ENCODE data around the gene STK11IP.

The STK11IP gene, protein sequence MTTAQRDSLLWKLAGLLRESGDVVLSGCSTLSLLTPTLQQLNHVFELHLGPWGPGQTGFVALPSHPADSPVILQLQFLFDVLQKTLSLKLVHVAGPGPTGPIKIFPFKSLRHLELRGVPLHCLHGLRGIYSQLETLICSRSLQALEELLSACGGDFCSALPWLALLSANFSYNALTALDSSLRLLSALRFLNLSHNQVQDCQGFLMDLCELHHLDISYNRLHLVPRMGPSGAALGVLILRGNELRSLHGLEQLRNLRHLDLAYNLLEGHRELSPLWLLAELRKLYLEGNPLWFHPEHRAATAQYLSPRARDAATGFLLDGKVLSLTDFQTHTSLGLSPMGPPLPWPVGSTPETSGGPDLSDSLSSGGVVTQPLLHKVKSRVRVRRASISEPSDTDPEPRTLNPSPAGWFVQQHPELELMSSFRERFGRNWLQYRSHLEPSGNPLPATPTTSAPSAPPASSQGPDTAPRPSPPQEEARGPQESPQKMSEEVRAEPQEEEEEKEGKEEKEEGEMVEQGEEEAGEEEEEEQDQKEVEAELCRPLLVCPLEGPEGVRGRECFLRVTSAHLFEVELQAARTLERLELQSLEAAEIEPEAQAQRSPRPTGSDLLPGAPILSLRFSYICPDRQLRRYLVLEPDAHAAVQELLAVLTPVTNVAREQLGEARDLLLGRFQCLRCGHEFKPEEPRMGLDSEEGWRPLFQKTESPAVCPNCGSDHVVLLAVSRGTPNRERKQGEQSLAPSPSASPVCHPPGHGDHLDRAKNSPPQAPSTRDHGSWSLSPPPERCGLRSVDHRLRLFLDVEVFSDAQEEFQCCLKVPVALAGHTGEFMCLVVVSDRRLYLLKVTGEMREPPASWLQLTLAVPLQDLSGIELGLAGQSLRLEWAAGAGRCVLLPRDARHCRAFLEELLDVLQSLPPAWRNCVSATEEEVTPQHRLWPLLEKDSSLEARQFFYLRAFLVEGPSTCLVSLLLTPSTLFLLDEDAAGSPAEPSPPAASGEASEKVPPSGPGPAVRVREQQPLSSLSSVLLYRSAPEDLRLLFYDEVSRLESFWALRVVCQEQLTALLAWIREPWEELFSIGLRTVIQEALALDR

DNA sequence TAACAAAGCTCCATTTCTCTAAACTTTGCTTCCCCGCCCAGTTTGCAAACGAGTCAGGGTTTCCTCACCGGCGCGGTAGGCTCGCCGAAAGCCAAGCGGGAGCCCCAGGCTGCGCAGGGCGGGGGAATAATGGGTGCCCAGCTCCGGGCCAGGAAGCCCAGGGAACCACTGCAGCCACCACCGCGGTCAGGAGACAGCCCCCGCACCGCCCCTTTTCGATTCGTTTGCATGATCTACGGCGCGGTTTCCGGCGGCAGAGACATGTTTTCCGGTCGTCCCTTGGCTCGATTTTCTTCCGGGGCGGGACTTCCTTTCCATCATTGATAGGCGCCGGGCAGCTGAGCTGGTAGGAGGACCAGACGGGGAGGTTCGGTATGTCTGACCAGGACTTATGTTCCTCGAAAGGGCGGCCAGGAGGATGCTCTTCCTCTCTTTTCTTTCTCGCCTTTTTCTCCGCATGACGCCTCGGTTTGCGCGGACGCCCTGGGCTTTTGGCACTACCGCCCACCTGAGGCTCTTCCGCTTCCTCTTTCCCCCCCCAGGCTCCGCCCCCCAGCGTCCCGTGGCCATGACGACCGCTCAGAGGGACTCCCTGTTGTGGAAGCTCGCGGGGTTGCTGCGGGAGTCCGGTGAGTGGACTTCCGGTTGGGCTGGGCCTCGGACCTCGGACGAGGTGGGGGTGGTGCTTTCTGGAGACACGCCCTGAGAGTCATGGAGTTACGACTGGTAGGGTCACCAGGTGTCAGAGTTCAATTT is at the start of gene STK11IP:
Gene STK11IP, plus strand, starts transcription at position 306 of the 756 bp plus-strand sequence. Its CDS starts 263 bp downstream, at position 569.
- peak; percentile 84 for DNase-seq

DNA sequence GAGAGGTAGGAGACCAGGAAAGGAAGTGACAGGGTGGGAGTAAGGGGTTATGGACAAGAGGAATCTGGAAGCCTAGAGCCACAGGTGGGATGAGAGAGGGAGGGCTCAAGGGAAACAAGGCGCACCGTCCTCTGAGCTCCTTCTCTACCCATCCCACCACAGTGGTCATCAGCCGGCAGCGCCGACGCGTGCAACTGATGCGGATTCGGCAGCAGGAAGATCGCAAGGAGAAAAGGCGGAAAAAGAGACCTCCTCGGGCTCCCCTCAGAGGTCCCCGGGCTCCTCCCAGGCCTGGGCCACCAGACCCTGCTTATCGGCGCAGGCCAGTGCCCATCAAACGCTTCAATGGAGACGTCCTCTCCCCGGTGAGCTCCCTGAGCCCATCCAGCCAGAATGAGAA is 48.7 kb upstream of the STK11IP start:
- no peak for DNase-seq

DNA sequence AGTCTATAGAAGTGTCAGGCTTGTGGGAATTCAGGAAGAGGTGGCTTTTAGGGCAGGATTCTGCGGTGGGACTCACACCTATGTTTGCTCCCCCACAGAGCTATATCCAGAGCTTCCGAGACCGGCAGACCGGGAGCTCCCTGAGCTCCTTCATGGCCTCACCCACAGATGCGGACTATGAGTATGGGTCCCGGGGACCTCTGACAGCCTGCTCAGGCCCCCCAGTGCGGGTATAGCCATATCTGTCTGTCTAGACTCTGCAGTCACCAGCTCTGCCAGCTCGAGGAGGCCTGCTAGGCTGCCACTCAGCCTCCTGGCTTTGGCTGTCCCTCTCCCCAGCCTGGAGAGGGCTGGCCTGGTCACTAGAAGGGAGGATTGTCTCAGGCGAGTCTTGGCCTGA is 48.0 kb upstream of the STK11IP start:
- DNase-seq: no peak

DNA sequence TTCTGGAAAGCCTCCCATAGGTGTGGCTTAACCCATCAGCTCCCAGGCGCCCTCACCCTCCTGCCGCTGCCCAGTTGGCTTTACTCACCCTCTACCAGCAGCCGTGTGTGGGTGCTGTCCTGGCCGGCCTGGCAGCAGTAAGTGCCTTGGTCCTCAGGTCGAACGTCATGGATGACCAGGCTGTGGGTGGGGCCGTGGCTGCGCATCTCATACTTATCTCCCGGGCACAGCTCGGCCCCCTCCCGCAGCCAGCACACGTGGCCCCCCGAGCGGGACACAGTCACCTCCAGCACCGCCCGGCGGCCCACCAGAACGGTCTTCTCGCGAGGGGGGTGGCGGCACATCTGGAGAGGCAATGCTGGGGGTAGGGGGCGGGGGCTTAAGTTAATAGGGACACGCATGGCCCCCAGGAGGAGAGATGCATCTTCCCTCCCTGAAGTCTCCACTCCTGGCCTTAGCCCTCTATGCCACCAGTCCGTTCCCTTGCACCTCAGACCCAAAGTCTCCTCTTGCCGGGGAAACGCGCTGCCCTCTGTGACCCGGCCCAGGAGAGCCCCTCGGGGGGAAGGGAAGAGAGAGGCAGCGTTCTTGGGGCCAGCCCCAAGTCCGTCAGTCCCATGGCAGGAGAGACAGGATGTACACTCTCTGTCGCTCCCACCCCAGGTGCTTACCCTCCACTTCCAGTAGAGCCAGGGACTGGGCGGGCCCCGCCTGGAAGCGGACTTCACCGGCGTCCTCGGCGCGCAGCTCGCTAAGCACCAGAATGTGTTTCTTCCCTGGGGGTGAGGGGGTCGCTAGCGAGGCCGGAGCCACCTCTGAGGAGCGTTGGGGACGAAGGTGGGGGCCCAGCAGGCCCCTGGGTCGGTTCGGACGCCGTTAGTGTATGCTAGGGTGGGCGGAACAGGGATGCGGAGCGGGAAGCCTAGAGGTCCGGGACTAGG is 45.9 kb upstream of the STK11IP start:
- no peak for DNase-seq

DNA sequence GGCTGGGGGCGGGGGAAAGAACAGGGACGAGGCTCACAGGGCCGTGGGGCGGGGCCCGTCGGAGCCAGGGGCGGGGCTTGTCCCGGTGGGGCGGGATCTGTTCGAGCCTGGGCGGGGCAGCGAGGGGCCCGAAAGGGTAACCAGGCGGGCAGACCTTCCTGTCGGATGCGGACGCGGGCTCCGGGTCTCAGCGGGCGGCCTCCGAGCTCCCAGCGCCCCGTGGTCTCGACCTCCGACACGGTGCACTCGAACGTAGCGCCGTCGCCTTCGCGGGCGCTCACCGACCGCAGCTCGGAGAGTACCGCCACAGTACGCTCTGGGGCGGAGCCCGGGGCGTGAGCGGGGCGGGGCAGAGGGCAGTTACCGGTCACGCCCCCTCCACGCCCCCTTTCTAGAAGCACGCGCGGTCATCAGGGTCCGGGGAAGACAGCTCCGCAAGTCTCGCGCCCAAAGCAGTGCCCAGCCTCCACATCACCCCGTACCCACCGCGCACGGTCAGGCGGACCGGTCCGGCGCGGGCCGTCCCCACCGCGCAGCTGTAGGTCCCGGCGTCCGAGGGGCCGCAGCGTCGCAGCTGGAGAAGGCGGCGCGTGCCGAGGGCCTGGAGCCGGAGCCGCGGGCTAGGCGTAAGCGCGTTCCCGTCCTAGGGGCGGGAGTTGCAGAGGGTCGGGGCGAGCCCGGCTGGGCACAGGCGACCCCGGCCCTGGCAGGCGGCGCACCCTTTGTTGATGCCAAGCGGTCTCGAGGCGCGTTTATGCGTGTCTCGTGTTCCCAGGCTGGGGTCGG is 45.1 kb upstream of the STK11IP start:
- DNase-seq: peak; percentile 85

DNA sequence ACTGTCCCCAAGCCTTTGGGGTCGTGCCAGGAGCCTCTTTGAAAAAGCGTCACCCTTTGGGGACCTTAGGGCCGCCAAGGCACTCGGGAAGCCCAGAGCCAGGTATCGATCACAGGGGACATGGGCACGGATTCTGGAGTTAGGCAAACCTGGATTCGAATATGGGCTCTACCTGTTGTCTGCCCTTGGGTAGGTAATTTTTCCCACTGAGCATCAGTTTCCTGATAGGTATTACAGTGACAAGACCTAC is 44.6 kb upstream of the STK11IP start:
- DNase-seq: no peak

DNA sequence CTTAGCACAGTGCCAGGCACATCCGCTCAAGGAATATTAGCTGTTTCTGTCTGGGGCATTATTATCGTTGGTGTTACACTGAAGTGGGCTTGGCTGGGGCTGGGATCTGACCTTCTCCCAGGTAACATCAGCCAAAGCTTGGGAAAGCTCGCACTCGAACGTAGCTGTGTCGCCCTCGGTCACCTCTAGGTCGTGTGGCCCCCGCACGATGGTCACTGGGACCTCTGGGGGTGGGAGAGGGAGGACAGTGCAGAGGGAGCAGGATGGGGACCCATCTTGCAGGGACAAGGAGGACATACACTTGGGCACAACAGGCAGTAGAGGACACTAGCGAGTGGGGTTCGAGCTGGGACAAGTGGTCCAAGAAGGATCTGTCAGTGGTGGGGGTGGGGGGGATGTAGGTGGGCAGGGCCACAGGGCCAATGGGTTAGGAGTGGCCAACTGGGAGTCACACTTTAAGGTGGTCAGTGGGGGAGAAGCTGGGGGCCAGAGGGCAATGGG is 44.1 kb upstream of the STK11IP start:
- DNase-seq: no peak

DNA sequence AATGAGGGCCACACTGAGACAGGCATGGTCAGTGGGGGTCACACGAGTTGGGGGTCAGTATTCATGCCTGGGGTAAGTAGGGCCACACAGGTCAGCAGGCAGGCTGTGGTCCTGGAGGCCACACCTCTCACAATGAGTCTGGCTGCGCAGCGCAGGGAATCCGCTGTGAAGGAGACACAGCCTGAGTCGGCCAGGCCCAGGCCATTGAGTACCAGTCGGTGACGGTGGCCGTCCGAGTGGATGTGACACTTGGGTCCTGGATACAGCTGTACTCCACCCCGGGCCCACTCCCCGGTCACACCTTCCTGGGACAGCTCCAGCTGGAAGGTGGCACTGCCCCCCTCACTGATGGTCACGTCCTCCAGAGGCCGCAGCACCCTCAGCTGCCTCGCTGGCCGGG is 43.3 kb upstream of the STK11IP start:
- DNase-seq: no peak

DNA sequence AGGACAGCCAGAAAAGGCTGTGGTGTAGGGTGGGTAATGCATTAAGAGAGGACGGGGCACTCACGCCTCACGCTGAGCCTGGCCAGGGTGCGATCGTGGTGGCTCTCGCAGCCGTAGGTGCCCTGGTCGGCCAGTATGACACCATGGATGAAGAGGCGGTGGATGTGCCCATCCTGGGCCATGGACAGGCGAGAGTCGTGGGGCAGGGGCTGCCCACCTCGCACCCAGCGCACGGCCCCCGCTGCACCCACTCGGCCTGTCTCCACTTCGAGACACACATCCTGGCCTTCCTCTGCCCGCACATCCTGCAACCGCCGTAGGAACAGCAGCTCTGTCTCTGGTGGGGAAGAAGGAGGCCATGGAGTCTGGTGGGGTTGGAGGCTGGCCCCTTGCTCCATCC is 41.7 kb upstream of the STK11IP start:
- no peak for DNase-seq

DNA sequence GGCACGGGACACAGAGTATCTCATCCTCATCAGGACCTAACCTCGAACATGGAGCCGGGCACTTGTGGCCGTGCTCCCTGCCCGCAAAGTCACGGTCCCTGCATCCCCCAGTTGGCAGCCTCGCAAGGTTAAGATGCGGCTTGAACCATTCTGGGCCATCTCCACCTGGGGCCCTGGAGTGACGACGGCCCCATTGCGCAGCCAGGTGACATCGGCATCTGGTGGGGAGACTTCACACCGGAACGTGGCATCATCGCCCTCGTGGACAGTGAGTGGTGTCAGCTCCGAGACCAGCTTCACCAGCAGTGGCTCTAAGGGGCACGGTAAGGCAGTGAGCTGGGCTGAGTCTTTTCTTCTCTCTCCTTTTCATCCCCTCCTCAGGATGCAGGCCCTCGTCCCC is 41.2 kb upstream of the STK11IP start:
- no peak for DNase-seq

DNA sequence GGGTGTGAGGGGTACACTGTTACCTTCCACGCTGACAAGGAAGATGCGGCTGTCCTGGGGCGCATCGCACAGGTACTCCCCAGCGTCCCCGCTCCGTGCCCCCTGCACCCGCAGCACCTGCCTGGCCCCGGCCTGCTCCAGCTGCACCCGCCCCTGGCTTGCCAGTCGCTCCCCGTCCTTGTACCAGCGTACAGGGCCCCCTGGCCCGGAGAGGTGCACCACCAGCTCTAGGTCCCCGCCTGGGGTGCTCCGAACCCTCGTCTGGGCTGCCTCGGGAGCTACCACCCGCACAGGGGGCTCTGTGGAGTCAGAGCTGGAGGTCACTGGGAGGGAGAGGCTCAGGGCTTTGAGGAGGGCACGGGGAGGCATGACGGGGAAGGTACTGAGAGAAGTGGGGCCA is 40.3 kb upstream of the STK11IP start:
- DNase-seq: no peak

DNA sequence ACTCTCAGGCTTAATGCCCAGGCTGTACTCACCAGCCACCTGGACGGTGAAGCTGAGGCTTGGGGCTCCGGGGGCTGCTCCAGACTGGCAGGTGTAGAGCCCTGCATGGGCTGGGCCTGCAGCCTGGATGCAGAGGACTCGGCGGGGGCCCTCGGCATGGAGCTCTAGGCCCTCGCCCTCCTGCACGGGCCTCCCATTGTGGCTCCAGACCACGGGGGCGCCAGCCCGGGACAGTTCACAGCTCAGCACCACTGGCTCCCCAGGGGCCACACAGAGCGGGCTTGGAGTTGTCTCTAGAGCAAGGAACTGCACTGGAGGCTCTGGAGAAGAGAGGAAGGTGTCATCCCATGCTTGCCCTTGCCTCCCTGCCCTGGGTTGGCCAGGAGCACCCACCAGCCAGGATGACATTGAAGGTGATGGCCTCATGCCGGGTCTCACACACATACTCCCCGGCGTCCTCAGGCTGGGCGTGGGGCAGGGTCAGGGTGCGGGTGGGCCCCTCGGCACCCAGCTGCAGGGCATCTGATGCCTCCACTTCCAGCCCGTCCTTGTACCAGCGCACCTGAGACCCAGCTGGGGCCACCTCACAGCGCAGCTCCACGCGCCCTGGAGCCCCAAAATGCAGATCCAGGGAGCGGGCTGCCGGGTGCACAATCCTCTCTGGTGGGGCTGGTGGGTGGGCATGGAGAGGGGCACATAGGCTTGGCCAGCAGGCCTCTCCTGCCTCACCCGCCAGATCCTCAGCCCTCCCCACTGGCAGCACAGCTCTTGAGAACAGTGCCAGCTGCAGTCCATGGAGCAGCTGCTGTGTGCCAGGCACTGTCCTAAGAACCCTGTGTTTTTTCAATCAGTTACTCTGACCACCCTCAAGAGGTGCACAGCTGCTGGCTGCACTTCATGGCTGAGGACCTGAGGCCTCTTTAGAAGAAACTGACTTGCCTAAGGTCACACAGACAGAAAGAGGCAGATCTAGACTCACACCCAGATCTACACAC is 39.6 kb upstream of the STK11IP start:
- no peak for DNase-seq

DNA sequence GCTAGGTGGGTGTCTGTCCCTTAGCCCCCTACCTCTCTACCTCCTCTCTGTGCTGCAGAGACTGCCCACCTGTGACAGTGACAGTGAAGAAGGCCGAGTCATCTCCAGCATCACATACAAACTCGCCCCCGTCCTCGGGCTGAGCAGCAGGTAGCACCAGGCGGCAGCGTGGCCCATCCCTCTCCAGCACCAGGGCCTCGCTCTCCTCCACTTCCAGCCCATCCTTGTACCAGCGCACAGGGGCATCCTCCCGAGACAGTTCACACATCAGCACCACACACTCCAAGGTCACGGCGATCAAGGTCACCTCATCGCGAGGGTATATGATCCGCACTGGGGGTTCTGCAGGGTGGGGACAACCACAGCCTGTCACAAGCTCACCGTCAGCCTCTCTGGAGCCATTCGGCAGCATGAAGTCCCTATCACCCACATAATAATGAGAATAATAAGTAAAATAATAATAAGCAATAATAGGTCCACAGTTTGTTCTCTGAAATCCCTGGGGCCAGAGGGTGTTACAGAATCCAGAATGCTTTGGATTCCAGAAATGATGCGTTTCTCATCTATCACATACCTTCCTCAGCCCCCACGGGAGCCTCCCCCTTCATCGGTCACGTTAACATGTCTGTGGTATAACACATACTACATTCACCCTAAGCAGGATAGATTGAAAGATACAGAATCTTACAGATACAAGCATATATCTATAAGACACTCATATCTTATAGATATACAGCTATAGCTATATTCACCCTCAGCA is 38.3 kb upstream of the STK11IP start:
- no peak for DNase-seq

DNA sequence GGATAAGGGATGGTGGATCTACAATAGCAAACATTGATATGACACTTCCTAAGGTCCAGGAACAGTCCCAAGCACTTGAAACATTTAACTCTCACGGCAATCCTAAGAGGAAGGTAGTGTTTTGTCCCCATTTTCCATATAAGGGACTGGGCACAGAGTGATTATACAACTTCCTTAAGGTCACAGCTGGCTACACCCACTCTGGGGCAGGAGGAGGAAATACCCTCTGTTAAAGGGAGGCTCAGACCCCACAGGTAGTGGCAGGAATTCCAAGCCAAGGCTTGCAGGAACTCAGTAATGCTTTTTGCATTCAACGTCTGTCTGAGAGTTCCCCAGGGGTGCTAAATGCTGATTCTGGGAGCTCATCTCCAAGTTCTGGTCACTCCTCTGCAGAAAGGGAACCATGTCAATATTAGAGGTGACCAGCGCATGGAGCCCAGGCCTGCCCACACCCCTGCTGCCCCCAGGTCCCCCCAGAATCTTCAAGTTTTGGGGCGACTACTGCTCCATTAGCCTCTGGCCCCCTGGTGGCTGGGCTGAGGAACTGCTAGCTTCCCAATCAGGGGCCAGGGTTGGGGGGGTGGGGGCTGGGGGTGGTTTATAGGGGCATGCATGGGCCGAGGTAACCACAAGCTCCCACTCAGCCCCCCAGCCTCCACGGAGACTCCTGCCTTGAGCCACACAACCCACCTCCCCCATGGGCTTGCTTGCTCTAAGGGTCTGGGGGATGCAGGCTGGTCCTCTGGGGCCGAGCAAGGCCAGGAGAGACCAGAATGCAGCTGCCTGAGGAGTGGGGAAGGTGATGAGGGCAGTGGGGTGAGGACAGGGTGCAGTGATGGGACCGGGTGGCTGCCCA is 37.4 kb upstream of the STK11IP start:
- DNase-seq: peak; percentile 43

DNA sequence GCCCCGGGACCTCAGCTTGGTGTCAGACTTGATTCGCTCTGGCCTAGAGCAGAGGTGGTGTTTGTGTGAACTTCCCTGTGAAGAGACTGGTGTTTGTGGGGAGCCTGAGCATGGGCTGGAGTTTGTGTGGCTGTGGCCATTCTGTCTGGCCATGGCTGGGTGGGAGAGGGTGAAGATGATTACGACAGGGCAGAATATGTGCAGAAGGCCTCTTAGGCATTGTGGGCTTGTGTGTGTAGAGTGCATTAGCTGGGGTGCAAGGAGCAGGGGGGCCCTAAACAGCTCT is 36.8 kb upstream of the STK11IP start:
- no peak for DNase-seq

DNA sequence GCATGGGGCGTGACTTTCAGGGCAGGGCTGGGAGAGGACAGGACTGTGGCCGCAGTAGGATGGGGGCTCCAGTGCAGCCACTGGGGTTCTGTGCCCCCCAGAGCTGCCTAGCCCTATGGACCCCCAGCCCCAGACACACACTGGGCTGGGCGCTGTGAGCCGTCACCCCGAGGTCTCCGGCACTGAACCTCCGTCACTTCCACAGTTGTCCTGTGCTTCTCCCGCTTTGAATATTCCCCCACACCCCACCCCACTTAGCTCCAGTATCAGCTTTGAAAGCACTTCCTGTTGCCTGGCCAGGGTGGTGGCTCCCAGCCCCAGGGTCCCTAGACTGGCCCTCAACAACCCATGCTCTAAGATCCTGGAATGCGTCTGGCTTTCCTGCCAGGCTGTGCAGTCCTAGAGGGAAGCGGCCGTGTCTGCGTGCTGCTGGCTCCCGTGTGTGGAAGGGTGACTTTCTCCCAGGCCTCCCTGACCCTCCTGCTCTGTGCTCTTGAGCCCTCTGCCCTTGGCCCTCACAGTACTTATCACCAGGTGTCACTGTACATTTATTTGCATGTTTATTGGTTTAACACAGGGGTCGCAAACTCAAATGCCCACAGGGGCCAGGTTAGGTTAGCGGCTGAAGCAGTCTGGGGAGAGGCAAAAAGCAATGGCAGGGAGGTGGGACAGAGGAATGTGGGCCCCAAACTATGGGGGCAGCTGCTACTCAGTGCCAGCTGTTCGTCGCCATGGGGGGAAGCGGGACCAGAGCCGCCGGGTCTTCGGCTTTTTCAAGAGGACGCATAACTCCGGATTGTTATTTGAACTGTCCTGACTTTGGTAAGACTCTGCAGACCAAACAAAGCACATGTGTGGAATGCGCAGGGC is 36.2 kb upstream of the STK11IP start:
- DNase-seq: no peak

Measured in activated T-cell treated with anti-CD3 and anti-CD28 coated beads, Interleukin-2, amount 50 U/mL, for 1 hour (primary cell).